Left lung (tissue), 10 donors: ENCODE measurements around the gene AK2. TPM values are rescaled to one million over a fixed set of nuclear protein-coding genes. Genes with fewer than 3 reads are reported as not detected.
A peak's percentile ranks its signal among the peaks of the same experiment; 100 is the strongest.

Experiments
- ATAC-seq: fragments of 200-7000 bp; cut with Tn5 transposase; one replicate; pipeline ENCODE4 v1.9.1; 2020; ENCODE audit warnings: moderate library complexity
- DNase-seq, 4 donors: peaks; one replicate each; pipeline ENCODE4 v3.0.0-alpha.2; 2013 to 2020
- H3K27ac ChIP-seq, 2 donors: fragments of 200-600 bp; sonication (generic) in 1 of 2; one replicate each; pipeline versions ENCODE4 v1.5.0 to v1.8.0; 2020 to 2021
- H3K27me3 ChIP-seq, 2 donors: fragments of 200-600 bp; sonication (generic) in 1 of 2; one replicate each; pipeline versions ENCODE4 v1.5.0 to v1.8.0; 2020 to 2021
- H3K36me3 ChIP-seq, 2 donors: fragments of 200-600 bp; sonication (generic) in 1 of 2; one replicate each; pipeline versions ENCODE4 v1.5.0 to v1.8.0; 2020 to 2021
- H3K4me1 ChIP-seq, 2 donors: fragments of 200-600 bp; one replicate each; pipeline ENCODE4 v1.8.0; 2021
- H3K4me3 ChIP-seq, 2 donors: fragments of 200-600 bp; sonication (generic) in 1 of 2; one replicate each; pipeline versions ENCODE4 v1.5.0 to v1.8.0; 2020 to 2021; ENCODE audit warnings: mild to moderate bottlenecking in 1 of 2
- H3K9me3 ChIP-seq, 2 donors: fragments of 200-600 bp; sonication (generic) in 1 of 2; one replicate each; pipeline versions ENCODE4 v1.5.0 to v1.8.0; 2020 to 2021
- CTCF ChIP-seq, 2 donors: fragments of 200-600 bp; sonication (generic) in 1 of 2; IDR thresholded peaks; one replicate each; pipeline versions ENCODE4 v1.5.0 to v1.8.0; 2021; ENCODE audit warnings: antibody characterized with exemption in 2 of 2
- intact Hi-C, 2 donors: fragments of 100-400 bp; cut with DNase I; formaldehyde crosslinking; loops; one replicate each; pipeline versions ENCODE4 v1.11.2 to v1.14.2; 2022
- polyA plus RNA-seq, 6 donors: library from polyadenylated mRNA; unstranded; fragments of 120-200 nt; gene quantifications; one replicate each; pipeline ENCODE4 v1.2.1, GENCODE V29; 2013; ENCODE audit not compliant: insufficient read length in 6 of 6
- total RNA-seq, 2 donors: library from RNA; stranded (reverse); fragmentation: NEBNext Ultra II Directional; extraction: Animal tissue kit (Norgen Biotek cat#: 25700); gene quantifications; one replicate each; pipeline ENCODE4 v1.2.1, GENCODE V29; 2021
- donor health status: DM: no; HTN: yes; CAD: no.
- donor health status: DM: no; HTN: no; CAD: no.

AK2 gene
- total and polyA plus RNA-seq, 8 donors, result 119 to 188 (median 165) TPM

GRCh38 chr1:33017175-33017574 is 19.5 kb downstream of the AK2 start:
- no peak overlapping the region for H3K4me3 ChIP-seq
- peaks cover 0 to 82% of the 10 kb centered on the region in 2 donors for H3K36me3 ChIP-seq
- no peak overlapping the region for H3K27ac ChIP-seq
- DNase-seq (no peak), ATAC-seq (no peak)
- H3K27me3 ChIP-seq, result no peaks in the 10 kb centered on the region
- H3K9me3 ChIP-seq, result no peaks in the 10 kb centered on the region
- intact Hi-C loops, result no loop called here
- H3K4me1 ChIP-seq, result peaks cover 0 to 4% of the 10 kb centered on the region in 2 donors
- TF ChIP-seq CTCF (IDR thresholded peaks at IDR 0.05), result no peak

- peak; percentile 27 for ATAC-seq
- no peak overlapping the region for H3K27ac ChIP-seq
Measured at GRCh38 chr1:33015216-33015615, 21.5 kb downstream of the AK2 start.

GRCh38 chr1:33014464-33015163 is 22.1 kb downstream of the AK2 start:
- H3K36me3 ChIP-seq, result peaks cover 0 to 62% of the 10 kb centered on the region in 2 donors

More at GRCh38 chr1:33015216-33015615, 21.5 kb downstream of the AK2 start:
- Histone ChIP-seq H3K36me3 (peaks cover 0 to 67% of the 10 kb centered on the region in 2 donors), H3K4me1 (peaks cover 18 to 23% of the 10 kb centered on the region in 2 donors), H3K9me3 (no peaks in the 10 kb centered on the region), H3K27me3 (no peaks in the 10 kb centered on the region), H3K4me3 (no peak overlapping the region)
- intact Hi-C loops, result no loop called here
- DNase-seq, result no peak
- TF ChIP-seq CTCF (IDR thresholded peaks at IDR 0.05), result no peak

GRCh38 chr1:33013791-33014190 is 22.9 kb downstream of the AK2 start:
- Histone ChIP-seq H3K27me3 (no peaks in the 10 kb centered on the region), H3K4me3 (no peak overlapping the region), H3K9me3 (no peaks in the 10 kb centered on the region), H3K27ac (no peak overlapping the region), H3K4me1 (peaks cover 28 to 36% of the 10 kb centered on the region in 2 donors), H3K36me3 (peaks cover 0 to 54% of the 10 kb centered on the region in 2 donors)
- ATAC-seq, result no peak
- no peak for TF ChIP-seq CTCF (IDR thresholded peaks at IDR 0.05)
- intact Hi-C loops, result no loop called here
- DNase-seq, result no peak

More at GRCh38 chr1:33014464-33015163, 22.1 kb downstream of the AK2 start:
- Histone ChIP-seq H3K4me1 (peaks cover 20 to 28% of the 10 kb centered on the region in 2 donors), H3K27ac (no peak overlapping the region), H3K27me3 (no peaks in the 10 kb centered on the region), H3K4me3 (no peak overlapping the region), H3K9me3 (no peaks in the 10 kb centered on the region)
- intact Hi-C loops, result no loop called here
- TF ChIP-seq CTCF (IDR thresholded peaks at IDR 0.05), result no peak
- no peak for ATAC-seq
- DNase-seq, result no peak

GRCh38 chr1:33012165-33012564 is 24.5 kb downstream of the AK2 start:
- Histone ChIP-seq H3K4me3 (no peak overlapping the region), H3K27ac (peak overlapping the region; percentile 60 to 80), H3K4me1 (peaks cover 35 to 53% of the 10 kb centered on the region in 2 donors), H3K27me3 (no peaks in the 10 kb centered on the region), H3K9me3 (no peaks in the 10 kb centered on the region), H3K36me3 (peaks cover 0 to 38% of the 10 kb centered on the region in 2 donors)
- DNase-seq, result no peak
- intact Hi-C loops, result no loop called here
- no peak for ATAC-seq
- TF ChIP-seq CTCF (IDR thresholded peaks at IDR 0.05), result no peak
